ENCODE results near the gene HADHB.

HADHB gene

DNA sequence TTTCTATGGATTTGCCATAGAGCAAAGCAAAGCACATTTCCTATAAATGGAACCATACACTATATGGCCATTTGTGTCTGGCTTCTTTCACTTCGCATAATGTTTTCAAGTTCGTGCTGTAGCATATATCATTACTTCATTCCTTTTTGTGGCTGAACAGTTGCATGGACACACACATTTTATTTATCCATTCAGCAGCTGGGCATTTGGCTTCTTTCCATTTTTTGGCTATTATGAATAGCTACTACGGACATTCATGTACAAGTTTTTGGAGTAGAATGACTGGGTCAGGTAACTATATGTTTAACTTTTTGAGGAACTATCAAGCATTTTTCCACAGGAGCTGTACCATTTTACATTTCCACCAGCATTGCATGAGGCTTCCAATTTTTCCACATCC lies 90.5 kb downstream of the HADHB start:
- Histone ChIP-seq H3K36me3 (no peaks in the 10 kb centered on the region), H3K4me1 (no peaks in the 10 kb centered on the region), H3K9me3 (no peaks in the 10 kb centered on the region), H3K27me3 (no peaks in the 10 kb centered on the region), H3K27ac (no peak overlapping the region), H3K4me3 (no peak overlapping the region)
- TF ChIP-seq, protein P1, sequence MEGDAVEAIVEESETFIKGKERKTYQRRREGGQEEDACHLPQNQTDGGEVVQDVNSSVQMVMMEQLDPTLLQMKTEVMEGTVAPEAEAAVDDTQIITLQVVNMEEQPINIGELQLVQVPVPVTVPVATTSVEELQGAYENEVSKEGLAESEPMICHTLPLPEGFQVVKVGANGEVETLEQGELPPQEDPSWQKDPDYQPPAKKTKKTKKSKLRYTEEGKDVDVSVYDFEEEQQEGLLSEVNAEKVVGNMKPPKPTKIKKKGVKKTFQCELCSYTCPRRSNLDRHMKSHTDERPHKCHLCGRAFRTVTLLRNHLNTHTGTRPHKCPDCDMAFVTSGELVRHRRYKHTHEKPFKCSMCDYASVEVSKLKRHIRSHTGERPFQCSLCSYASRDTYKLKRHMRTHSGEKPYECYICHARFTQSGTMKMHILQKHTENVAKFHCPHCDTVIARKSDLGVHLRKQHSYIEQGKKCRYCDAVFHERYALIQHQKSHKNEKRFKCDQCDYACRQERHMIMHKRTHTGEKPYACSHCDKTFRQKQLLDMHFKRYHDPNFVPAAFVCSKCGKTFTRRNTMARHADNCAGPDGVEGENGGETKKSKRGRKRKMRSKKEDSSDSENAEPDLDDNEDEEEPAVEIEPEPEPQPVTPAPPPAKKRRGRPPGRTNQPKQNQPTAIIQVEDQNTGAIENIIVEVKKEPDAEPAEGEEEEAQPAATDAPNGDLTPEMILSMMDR (IDR thresholded peaks at IDR 0.05) = no peak
- intact Hi-C loops (cut with DNase I; ENCODE audit: low total_unique reads) = no loop called here
- no peak for DNase-seq

DNA sequence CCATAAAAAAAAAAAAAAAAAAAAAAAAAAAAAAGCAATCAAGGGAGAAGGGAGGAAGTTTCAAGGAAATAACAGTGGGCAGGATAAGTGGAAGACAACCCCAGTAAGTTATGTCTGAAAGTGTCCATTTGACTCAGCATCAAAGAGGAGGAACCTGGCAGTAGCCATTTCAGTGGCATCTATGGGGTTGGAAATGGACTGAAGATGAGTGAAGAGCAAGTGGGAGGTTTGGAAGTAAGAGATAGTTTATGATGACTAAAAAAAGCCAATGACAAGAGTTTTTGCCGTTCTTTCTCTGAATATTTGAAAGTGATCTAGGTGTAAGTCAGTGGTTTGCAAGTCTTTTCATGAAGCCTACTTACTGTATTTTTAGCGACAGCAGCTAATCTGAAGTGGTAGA lies 92.0 kb downstream of the HADHB start:
- H3K27me3 ChIP-seq = no peaks in the 10 kb centered on the region
- H3K4me3 ChIP-seq = no peak overlapping the region
- intact Hi-C loops (cut with DNase I; ENCODE audit: low total_unique reads) = no loop called here
- no peaks in the 10 kb centered on the region for H3K4me1 ChIP-seq
- DNase-seq = no peak
- no peaks in the 10 kb centered on the region for H3K9me3 ChIP-seq
- TF ChIP-seq, protein P1 (IDR thresholded peaks at IDR 0.05) = no peak
- H3K36me3 ChIP-seq = no peaks in the 10 kb centered on the region
- no peak overlapping the region for H3K27ac ChIP-seq

DNA sequence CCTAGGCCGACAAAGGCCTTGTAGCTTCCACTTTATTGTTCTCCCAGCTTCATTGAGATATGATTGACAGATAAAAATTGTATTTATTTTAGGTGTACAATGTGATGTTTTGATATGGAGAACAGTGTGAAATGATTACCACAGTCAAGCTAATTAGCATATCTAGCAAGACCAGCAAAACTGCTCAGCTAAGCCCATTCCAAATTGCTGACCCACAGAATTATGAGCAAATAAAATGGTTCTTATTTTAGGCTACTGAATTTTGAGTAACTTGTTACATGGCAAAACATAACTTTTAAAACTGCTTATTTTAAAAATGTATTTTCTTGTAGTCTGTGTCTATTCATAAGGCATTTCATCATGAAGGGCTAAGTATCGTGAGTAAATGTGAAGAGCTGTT lies 92.6 kb downstream of the HADHB start:
- no peaks in the 10 kb centered on the region for H3K4me1 ChIP-seq
- no peaks in the 10 kb centered on the region for H3K36me3 ChIP-seq
- no peak overlapping the region for H3K4me3 ChIP-seq
- TF ChIP-seq, protein P1 (IDR thresholded peaks at IDR 0.05) = no peak
- intact Hi-C loops (cut with DNase I; ENCODE audit: low total_unique reads) = no loop called here
- no peaks in the 10 kb centered on the region for H3K27me3 ChIP-seq
- H3K9me3 ChIP-seq = no peaks in the 10 kb centered on the region
- no peak for DNase-seq
- no peak overlapping the region for H3K27ac ChIP-seq

All from tibial artery (tissue), 4 donors.